ENCODE results near the gene MAGI1.
"Not testable (repeated sequence)": the region's sequence is repeated elsewhere in the genome, so short reads cannot be mapped to it uniquely, and the experiment has no call there.

The MAGI1 gene

DNA sequence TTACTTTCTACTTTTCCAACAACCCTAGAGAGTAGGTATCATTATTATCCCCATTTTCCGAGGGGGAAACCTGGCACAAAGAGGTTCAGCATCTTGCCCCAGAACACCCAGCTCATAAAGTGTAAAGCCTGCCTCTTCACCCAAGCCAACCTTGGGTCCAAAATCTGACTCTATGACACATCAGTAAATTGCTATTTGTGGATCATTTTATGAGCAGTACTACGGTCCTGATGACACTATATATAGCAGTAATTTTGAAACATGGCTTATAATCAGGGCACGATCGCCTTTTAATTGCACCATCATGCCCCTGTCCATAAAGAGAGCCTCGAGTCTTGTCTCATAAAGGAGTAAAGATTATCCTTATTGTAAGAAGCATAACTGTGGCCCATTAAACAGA is 9.7 kb downstream of the MAGI1 start:
- TF ChIP-seq EZH2phosphoT487 (conservative IDR thresholded peaks at IDR 0.05; ENCODE audit: low read length): no peak
- TF ChIP-seq, protein P1, sequence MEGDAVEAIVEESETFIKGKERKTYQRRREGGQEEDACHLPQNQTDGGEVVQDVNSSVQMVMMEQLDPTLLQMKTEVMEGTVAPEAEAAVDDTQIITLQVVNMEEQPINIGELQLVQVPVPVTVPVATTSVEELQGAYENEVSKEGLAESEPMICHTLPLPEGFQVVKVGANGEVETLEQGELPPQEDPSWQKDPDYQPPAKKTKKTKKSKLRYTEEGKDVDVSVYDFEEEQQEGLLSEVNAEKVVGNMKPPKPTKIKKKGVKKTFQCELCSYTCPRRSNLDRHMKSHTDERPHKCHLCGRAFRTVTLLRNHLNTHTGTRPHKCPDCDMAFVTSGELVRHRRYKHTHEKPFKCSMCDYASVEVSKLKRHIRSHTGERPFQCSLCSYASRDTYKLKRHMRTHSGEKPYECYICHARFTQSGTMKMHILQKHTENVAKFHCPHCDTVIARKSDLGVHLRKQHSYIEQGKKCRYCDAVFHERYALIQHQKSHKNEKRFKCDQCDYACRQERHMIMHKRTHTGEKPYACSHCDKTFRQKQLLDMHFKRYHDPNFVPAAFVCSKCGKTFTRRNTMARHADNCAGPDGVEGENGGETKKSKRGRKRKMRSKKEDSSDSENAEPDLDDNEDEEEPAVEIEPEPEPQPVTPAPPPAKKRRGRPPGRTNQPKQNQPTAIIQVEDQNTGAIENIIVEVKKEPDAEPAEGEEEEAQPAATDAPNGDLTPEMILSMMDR (IDR thresholded peaks at IDR 0.05; ENCODE audit: insufficient read depth, low read length, poor library complexity, severe bottlenecking): no peak
- H3K4me3 ChIP-seq (ENCODE audit: insufficient read depth, low read length, poor library complexity, severe bottlenecking): no peak overlapping the region
- no peaks in the 10 kb centered on the region for H3K9me2 ChIP-seq (replicated peaks; ENCODE audit: insufficient read depth, low read length)
- no peaks in the 10 kb centered on the region for H3K79me2 ChIP-seq (ENCODE audit: insufficient read depth, low read length)
- no peaks in the 10 kb centered on the region for H3K9me3 ChIP-seq (ENCODE audit: insufficient read depth, low read length)
- no peaks in the 10 kb centered on the region for H3K27me3 ChIP-seq (ENCODE audit: low read length)
- no peak overlapping the region for H3K4me2 ChIP-seq (ENCODE audit: low read depth, low read length, poor library complexity, severe bottlenecking)
- no peaks in the 10 kb centered on the region for H3K36me3 ChIP-seq (ENCODE audit: low read length)
- H3K9ac ChIP-seq (ENCODE audit: low read length): no peak overlapping the region
- H4K20me1 ChIP-seq (ENCODE audit: low read depth, low read length): no peaks in the 10 kb centered on the region
- no peaks in the 10 kb centered on the region for H3F3A ChIP-seq (ENCODE audit: insufficient read depth)
- no peak overlapping the region for H3K27ac ChIP-seq (ENCODE audit: low read depth, low read length)
- H2AFZ ChIP-seq (ENCODE audit: low read depth, low read length, severe bottlenecking): no peak overlapping the region

DNA sequence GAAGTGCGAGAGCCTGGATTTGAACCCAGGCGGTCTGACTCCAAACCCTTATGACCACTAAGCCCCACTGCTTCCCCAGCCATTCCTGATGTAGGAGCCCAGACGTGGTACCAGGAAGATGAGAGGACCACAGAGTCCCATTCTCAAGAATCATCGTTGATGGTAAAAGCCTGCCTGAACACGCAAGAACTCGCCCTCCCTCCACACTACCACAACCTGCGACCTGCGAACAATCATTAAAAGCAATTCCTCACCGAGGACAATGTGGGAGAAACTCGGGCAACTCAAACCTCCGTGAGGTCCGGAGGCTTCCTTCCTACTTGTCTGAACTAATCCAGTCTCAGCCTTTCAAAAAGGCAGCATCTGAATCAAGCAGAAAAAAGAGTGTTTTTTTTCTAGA is 10.3 kb downstream of the MAGI1 start:
- Histone ChIP-seq H2AFZ (ENCODE audit: low read depth, low read length, severe bottlenecking) (no peak overlapping the region), H3K36me3 (ENCODE audit: low read length) (no peaks in the 10 kb centered on the region), H4K20me1 (ENCODE audit: low read depth, low read length) (no peaks in the 10 kb centered on the region), H3K4me2 (ENCODE audit: low read depth, low read length, poor library complexity, severe bottlenecking) (no peak overlapping the region), H3F3A (ENCODE audit: insufficient read depth) (no peaks in the 10 kb centered on the region), H3K9ac (ENCODE audit: low read length) (no peak overlapping the region), H3K9me3 (ENCODE audit: insufficient read depth, low read length) (no peaks in the 10 kb centered on the region), H3K27ac (ENCODE audit: low read depth, low read length) (no peak overlapping the region), H3K9me2 (replicated peaks; ENCODE audit: insufficient read depth, low read length) (no peaks in the 10 kb centered on the region), H3K27me3 (ENCODE audit: low read length) (no peaks in the 10 kb centered on the region), H3K4me3 (ENCODE audit: insufficient read depth, low read length, poor library complexity, severe bottlenecking) (no peak overlapping the region), H3K79me2 (ENCODE audit: insufficient read depth, low read length) (no peaks in the 10 kb centered on the region)
- TF ChIP-seq EZH2phosphoT487 (conservative IDR thresholded peaks at IDR 0.05; ENCODE audit: low read length): no peak
- TF ChIP-seq, protein P1 (IDR thresholded peaks at IDR 0.05; ENCODE audit: insufficient read depth, low read length, poor library complexity, severe bottlenecking): no peak

DNA sequence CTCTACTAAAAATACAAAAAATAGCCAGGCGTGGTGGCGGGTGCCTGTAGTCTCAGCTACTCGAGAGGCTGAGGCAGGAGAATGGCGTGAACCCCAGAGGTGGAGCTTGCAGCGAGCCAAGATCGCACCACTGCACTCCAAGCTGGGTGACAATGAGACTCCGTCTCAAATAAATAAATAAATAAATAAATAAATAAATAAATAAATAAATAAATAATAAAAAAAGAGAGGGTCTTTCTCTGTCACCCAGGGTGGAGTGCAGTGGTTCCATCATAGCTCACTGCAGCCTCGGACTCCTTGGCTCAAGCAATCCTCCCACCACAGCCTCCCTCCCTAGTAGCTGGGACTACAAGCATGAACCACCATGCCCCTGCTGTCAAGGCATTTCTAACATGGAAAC is 11.6 kb downstream of the MAGI1 start:
- H3K4me3 ChIP-seq (ENCODE audit: insufficient read depth, low read length, poor library complexity, severe bottlenecking); H2AFZ ChIP-seq (ENCODE audit: low read depth, low read length, severe bottlenecking); H3K79me2 ChIP-seq (ENCODE audit: insufficient read depth, low read length); H3K36me3 ChIP-seq (ENCODE audit: low read length); H3K9me3 ChIP-seq (ENCODE audit: insufficient read depth, low read length); H3K4me2 ChIP-seq (ENCODE audit: low read depth, low read length, poor library complexity, severe bottlenecking); H3K27ac ChIP-seq (ENCODE audit: low read depth, low read length); H3K27me3 ChIP-seq (ENCODE audit: low read length); H3K9me2 ChIP-seq (replicated peaks; ENCODE audit: insufficient read depth, low read length); H3F3A ChIP-seq (ENCODE audit: insufficient read depth); H3K9ac ChIP-seq (ENCODE audit: low read length); H4K20me1 ChIP-seq (ENCODE audit: low read depth, low read length): not testable (repeated sequence)

DNA sequence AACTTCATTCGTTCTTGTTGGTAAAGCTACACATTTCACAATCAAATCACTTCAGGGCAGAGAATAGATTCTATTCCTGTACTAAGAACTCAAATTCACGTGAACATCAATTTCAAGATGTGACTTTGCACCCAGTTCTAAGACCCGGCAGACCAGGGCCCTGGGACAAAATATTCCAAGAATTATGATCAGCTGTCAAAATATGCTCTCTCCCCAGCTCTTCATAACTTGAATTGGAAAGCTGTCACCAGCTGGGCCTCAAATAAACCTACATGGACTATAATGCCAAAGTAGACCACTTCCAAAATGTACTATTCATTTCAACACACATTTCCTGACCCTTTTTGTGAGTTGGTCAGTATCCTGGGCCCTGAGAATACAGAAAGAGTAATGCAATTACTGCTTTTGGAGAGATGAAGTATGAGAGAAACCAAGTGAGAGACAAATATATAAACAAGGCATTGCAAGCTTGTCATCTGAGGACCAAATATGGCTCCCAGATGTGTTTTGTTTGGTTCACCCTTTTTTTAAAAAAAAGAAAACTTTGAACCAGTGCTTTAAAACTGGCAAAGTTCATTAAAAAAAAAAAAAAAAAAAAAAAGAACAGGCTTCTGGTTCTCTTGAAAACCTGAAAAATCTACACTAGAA is 14.9 kb downstream of the MAGI1 start:
- no peaks in the 10 kb centered on the region for H3K36me3 ChIP-seq (ENCODE audit: low read length)
- H3K9ac ChIP-seq (ENCODE audit: low read length): no peak overlapping the region
- no peaks in the 10 kb centered on the region for H3K27me3 ChIP-seq (ENCODE audit: low read length)
- H3K27ac ChIP-seq (ENCODE audit: low read depth, low read length): no peak overlapping the region
- H3K4me2 ChIP-seq (ENCODE audit: low read depth, low read length, poor library complexity, severe bottlenecking): no peak overlapping the region
- no peaks in the 10 kb centered on the region for H3K79me2 ChIP-seq (ENCODE audit: insufficient read depth, low read length)
- H3K9me3 ChIP-seq (ENCODE audit: insufficient read depth, low read length): no peaks in the 10 kb centered on the region
- H2AFZ ChIP-seq (ENCODE audit: low read depth, low read length, severe bottlenecking): no peak overlapping the region
- no peak overlapping the region for H3K4me3 ChIP-seq (ENCODE audit: insufficient read depth, low read length, poor library complexity, severe bottlenecking)
- H4K20me1 ChIP-seq (ENCODE audit: low read depth, low read length): no peaks in the 10 kb centered on the region
- H3K9me2 ChIP-seq (replicated peaks; ENCODE audit: insufficient read depth, low read length): no peaks in the 10 kb centered on the region
- TF ChIP-seq, protein P1 (IDR thresholded peaks at IDR 0.05; ENCODE audit: insufficient read depth, low read length, poor library complexity, severe bottlenecking): no peak
- TF ChIP-seq EZH2phosphoT487 (conservative IDR thresholded peaks at IDR 0.05; ENCODE audit: low read length): no peak
- H3F3A ChIP-seq (ENCODE audit: insufficient read depth): no peaks in the 10 kb centered on the region
